ENCODE data around the gene NHLRC4. TPM values are rescaled to one million over a fixed set of nuclear protein-coding genes. Genes with fewer than 3 reads are reported as not detected.

NHLRC4 gene
- total and polyA plus RNA-seq, 4 donors = 2.3 to 8.6 (median 5.7) TPM

- H3K36me3 ChIP-seq (ENCODE audit: control insufficient read depth in 4 of 4, insufficient read depth in 4 of 4, low read length in 4 of 4) = peaks cover 0 to 8% (median 6%) of the 10 kb centered on the region in 4 donors
- H3K4me1 ChIP-seq (ENCODE audit: control insufficient read depth in 5 of 5, insufficient read depth in 5 of 5, low read length in 5 of 5) = peaks cover 0 to 30% (median 22%) of the 10 kb centered on the region in 5 donors
- 94% methylated on average over 8 of the region's 8 CpGs for WGBS, 2 donors
- no peak for DNase-seq
- TF ChIP-seq CTCF (IDR thresholded peaks at IDR 0.05; ENCODE audit: control extremely low read depth, extremely low read depth) = no peak
- H3K9me3 ChIP-seq (ENCODE audit: control insufficient read depth in 4 of 4, insufficient read depth in 3 of 4, low read length in 3 of 4) = no peaks in the 10 kb centered on the region
- no peaks in the 10 kb centered on the region for H3K27me3 ChIP-seq (ENCODE audit: control insufficient read depth in 3 of 3, insufficient read depth in 3 of 3, low read length in 2 of 3)
- H3K4me3 ChIP-seq = no peak overlapping the region
- ATAC-seq (ENCODE audit: insufficient read depth, low FRiP score) = no peak
- no peak overlapping the region for H3K9ac ChIP-seq (ENCODE audit: insufficient read depth in 1 of 2, low read length in 2 of 2)
- no peak overlapping the region for H3K27ac ChIP-seq (ENCODE audit: low read depth in 1 of 2, low read length in 1 of 2)
Measured at GRCh38 chr16:525123-525519, 41.7 kb upstream of the NHLRC4 start.

GRCh38 chr16:525520-526180 is 41.2 kb upstream of the NHLRC4 start:
- no peak overlapping the region for H3K4me3 ChIP-seq
- DNase-seq = no peak
- H3K9ac ChIP-seq (ENCODE audit: insufficient read depth in 1 of 2, low read length in 2 of 2) = no peak overlapping the region
- no peak for TF ChIP-seq CTCF (IDR thresholded peaks at IDR 0.05; ENCODE audit: control extremely low read depth, extremely low read depth)
- peaks cover 0 to 30% (median 22%) of the 10 kb centered on the region in 5 donors for H3K4me1 ChIP-seq (ENCODE audit: control insufficient read depth in 5 of 5, insufficient read depth in 5 of 5, low read length in 5 of 5)
- H3K36me3 ChIP-seq (ENCODE audit: control insufficient read depth in 4 of 4, insufficient read depth in 4 of 4, low read length in 4 of 4) = peaks cover 0 to 4% (median 2%) of the 10 kb centered on the region in 4 donors
- H3K9me3 ChIP-seq (ENCODE audit: control insufficient read depth in 4 of 4, insufficient read depth in 3 of 4, low read length in 3 of 4) = no peaks in the 10 kb centered on the region
- ATAC-seq (ENCODE audit: insufficient read depth, low FRiP score) = no peak
- peak overlapping the region; percentile 33 to 42 for H3K27ac ChIP-seq (ENCODE audit: low read depth in 1 of 2, low read length in 1 of 2)
- no peaks in the 10 kb centered on the region for H3K27me3 ChIP-seq (ENCODE audit: control insufficient read depth in 3 of 3, insufficient read depth in 3 of 3, low read length in 2 of 3)
- WGBS, 2 donors = 75 to 81% methylated on average over 13 of the region's 13 CpGs

GRCh38 chr16:526181-527014 is 40.4 kb upstream of the NHLRC4 start:
- Histone ChIP-seq H3K36me3 (ENCODE audit: control insufficient read depth in 4 of 4, insufficient read depth in 4 of 4, low read length in 4 of 4) (peaks cover 0 to 2% (median 0%) of the 10 kb centered on the region in 4 donors), H3K4me3 (peak overlapping the region; percentile 55), H3K4me1 (ENCODE audit: control insufficient read depth in 5 of 5, insufficient read depth in 5 of 5, low read length in 5 of 5) (peaks cover 0 to 30% (median 22%) of the 10 kb centered on the region in 5 donors), H3K9me3 (ENCODE audit: control insufficient read depth in 4 of 4, insufficient read depth in 3 of 4, low read length in 3 of 4) (no peaks in the 10 kb centered on the region), H3K27ac (ENCODE audit: low read depth in 1 of 2, low read length in 1 of 2) (peak overlapping the region; percentile 97 to 98), H3K27me3 (ENCODE audit: control insufficient read depth in 3 of 3, insufficient read depth in 3 of 3, low read length in 2 of 3) (no peaks in the 10 kb centered on the region), H3K9ac (ENCODE audit: insufficient read depth in 1 of 2, low read length in 2 of 2) (peak overlapping the region; percentile 68 to 82)
- DNase-seq (peak; percentile 66 to 73 (median 69)), ATAC-seq (ENCODE audit: insufficient read depth, low FRiP score) (peak; percentile 3)
- WGBS, 2 donors = 9 to 15% methylated on average over 23 to 26 of the region's 26 CpGs
- TF ChIP-seq CTCF (IDR thresholded peaks at IDR 0.05; ENCODE audit: control extremely low read depth, extremely low read depth) = no peak

Measured in lung (tissue), 12 donors.